Non-pigmented ciliary epithelial cell (primary cell): ENCODE measurements around the gene CNTRL.
"Not testable (repeated sequence)": the region's sequence is repeated elsewhere in the genome, so short reads cannot be mapped to it uniquely, and the experiment has no call there.

ENCODE experiments used
- DNase-seq: peaks from one replicate; pipeline ENCODE4 v3.0.0-alpha.2; 2010; ENCODE audit warnings: low read depth

Gene CNTRL

DNA sequence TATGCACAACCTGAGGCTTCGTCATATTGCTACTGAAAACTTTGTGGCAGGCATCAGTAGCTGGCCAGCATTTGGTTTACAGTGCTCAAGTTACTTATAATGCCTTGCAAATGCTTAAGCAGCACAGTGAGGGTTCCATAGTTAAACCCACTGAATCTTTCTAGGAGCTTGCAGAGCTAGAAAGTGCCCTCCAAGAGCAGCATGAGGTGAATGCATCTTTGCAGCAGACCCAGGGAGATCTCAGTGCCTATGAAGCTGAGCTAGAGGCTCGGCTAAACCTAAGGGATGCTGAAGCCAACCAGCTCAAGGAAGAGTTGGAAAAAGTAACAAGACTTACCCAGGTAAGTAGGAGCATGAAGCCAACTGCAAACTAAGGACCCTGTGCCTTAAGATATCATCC lies 60.9 kb downstream of the CNTRL start:
- DNase-seq: no peak

DNA sequence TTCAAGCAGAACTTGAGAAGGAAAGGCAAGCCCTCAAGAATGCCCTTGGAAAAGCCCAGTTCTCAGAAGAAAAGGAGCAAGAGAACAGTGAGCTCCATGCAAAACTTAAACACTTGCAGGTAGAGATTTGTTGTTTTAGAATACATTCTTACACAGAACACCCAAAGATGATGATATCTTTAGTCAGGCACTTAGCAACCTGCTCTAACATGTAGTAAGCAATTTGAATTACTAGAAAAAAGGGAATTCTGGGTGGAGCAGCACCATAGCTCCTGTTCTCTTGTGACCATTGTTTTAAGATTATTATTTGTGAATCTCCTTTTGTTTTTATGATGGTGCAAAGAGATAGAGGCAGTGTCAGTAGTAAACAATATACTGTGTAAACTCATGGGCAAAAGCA lies 63.8 kb downstream of the CNTRL start:
- DNase-seq: no peak

GRCh38 chr9:121138973-121139372 lies 64.2 kb downstream of the CNTRL start:
- DNase-seq: no peak

DNA sequence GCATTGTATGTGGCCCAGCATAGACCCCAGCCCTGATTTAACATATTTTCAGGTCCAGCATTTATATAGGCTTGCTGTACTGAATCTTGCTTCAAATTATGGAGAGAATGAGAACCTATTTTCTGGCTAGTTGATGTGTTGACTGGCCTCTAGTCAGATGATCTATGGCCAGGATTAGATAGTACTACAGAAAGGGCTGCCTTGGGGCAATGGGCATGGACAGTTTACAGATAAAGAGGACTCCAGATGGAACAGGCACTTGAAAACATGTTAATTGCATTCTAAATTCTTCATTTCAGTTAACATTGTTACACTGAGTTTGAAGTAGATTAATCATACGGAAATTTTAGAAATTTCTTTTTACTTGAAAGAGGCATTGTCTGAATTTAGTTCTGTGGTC lies 65.4 kb downstream of the CNTRL start:
- DNase-seq: no peak

DNA sequence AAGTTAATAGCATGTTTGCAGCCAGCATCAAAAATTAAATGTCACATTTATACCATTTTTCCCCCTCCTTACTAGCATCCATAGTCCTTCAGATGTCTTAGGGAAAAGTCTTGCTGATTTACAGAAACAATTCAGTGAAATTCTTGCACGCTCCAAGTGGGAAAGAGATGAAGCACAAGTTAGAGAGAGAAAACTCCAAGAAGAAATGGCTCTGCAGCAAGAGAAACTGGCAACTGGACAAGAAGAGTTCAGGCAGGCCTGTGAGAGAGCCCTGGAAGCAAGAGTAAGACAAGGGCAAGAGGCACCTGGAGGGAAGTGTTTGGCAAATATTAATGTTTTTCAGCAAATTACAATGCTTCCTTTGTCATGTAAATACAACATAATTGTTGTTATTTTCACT lies 66.6 kb downstream of the CNTRL start:
- DNase-seq: no peak

GRCh38 chr9:121141706-121142105 lies 67.0 kb downstream of the CNTRL start:
- DNase-seq: no peak

GRCh38 chr9:121143771-121144170 lies 69.0 kb downstream of the CNTRL start:
- no peak for DNase-seq

DNA sequence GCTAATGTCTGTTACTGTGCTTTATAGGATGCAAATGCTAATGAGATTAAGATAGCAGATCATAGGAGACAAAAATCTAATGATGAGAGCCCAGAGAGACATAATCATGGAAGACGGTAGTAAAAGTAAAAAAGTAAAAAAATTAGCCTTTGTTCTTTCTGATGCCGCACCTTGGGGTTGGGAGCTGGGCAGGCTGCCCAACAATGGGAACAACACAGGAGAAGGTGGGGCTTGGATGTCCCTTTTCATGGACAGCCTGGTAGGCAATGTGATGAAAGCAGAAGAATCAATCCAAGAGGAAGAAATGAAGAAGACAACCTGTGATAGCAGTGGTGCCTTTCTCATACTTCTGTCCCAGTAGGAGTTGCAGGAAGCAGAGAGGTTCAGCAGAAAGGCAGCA lies 69.7 kb downstream of the CNTRL start:
- DNase-seq: no peak

DNA sequence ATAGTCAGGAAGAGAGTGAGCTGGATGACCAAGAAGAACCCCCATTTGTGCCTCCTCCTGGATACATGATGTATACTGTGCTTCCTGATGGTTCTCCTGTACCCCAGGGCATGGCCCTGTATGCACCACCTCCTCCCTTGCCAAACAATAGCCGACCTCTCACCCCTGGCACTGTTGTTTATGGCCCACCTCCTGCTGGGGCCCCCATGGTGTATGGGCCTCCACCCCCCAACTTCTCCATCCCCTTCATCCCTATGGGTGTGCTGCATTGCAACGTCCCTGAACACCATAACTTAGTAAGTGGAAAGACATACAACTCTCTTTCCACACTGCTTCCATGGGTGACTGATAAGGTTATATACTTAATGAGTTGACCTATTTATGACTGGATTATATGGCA lies 75.4 kb downstream of the CNTRL start:
- DNase-seq: no peak

- DNase-seq: no peak
These were observed 78.9 kb downstream of the CNTRL start for GRCh38 chr9:121153642-121154041.

- no peak for DNase-seq
These were observed 80.0 kb downstream of the CNTRL start for GRCh38 chr9:121154782-121155181.

- DNase-seq: peak; percentile 65
These were observed 81.5 kb downstream of the CNTRL start for GRCh38 chr9:121156263-121156731.

- DNase-seq: no peak
These were observed 83.2 kb downstream of the CNTRL start for GRCh38 chr9:121157939-121158338.

DNA sequence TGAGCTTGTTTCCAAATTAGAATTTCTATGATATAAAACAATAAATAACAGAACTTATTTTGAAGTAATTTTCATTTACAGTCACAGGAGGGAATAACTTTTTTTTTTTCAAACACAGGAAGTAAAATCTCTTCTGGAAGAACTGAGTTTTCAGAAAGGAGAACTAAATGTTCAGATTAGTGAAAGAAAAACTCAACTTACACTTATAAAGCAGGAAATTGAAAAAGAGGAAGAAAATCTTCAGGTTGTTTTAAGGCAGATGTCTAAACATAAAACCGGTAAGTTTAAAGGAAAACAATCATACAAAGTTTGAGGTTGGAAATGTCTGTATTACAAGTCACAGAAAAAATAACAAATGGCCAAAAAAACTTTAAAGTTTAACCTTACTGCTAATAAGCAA lies 85.3 kb downstream of the CNTRL start:
- DNase-seq: no peak

DNA sequence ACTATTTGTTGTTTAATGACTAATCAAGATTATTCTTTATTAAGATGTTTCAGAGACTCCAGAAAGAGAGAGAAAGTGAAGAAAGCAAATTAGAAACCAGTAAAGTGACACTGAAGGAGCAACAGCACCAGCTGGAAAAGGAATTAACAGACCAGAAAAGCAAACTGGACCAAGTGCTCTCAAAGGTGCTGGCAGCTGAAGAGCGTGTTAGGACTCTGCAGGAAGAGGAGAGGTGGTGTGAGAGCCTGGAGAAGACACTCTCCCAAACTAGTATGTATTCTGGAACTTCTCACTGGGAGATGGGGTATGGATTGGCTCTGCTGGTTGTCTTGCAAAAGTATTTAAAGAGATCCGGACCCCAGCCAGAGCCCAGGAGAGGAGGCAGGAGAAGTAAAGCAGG lies 93.3 kb downstream of the CNTRL start:
- DNase-seq: no peak

DNA sequence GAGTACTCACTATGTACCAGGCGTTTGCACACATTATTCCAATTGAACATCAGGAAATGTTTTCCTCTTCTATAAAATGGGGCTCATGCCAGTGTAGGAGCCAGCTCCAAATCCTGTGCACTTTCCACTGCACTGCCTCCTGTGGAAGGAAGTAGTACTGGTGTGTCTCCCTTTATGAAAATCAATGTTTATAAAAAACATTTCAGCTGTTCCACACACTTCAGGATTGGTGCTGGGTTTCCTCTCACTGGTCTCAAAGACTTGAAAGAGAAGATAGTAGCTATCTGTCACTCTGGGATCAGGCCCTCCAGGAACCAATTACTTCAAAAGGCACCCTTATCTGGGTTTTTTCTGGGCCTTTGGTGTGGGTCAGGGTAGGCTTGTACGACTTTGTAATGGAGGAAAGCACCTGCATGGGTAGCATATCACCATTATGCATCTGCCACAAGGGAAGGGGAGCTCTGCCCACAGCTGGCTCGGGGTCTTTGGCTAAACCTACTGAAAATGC lies 94.4 kb downstream of the CNTRL start:
- no peak for DNase-seq

DNA sequence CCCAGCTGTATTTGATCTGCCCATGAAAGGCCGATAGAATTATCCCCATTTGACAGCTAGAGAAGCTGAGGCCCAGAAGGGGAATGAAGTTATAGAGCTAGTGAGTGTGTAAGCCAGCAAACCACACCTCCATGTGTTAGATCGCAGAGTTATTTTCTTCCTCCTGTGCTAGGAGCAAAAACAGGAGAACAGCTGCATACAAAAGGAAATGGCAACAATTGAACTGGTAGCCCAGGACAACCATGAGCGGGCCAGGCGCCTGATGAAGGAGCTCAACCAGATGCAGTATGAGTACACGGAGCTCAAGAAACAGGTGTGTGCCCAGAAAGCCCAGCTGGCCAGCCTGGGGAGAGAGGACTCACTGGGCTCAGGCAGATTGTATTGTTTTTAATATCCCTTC lies 96.5 kb downstream of the CNTRL start:
- DNase-seq: no peak

- DNase-seq: no peak
These were observed 98.2 kb downstream of the CNTRL start for GRCh38 chr9:121172726-121173487.

- DNase-seq: no peak
These were observed 98.7 kb downstream of the CNTRL start for GRCh38 chr9:121173501-121173900.

DNA sequence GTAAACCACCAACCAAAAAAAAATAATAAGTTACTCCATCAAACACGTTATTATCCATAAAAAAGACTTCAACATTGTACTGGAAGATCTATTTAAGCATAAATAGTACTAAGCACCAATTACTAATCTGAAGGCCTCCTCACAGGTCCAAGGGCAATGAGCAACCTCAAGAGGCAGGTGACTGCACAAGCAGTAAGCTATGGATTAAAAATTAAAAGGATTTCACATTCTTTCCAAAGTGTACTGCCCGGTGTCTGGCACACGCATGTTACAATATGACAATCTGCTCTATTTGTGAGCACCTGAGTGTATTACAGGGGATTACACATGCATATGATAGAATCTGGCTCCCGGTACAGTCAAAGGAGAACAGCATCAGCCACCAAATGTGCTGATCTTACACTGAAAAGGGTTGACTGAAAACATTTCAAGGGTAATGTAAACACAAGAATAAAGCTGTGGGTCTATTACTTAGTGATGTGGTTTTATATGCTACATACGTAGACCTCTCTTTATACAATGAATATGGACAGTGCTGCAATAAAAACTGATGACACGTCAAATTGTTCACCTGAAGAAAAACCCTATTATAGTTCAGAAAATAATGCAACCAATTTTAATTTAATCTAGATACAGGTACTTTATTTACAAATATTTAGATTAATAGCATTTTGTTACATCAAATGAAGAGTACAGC lies 104.1 kb downstream of the CNTRL start:
- DNase-seq: no peak

GRCh38 chr9:121179373-121179721 lies 104.6 kb downstream of the CNTRL start:
- DNase-seq: not testable (repeated sequence)

GRCh38 chr9:121179930-121180681 lies 105.4 kb downstream of the CNTRL start:
- no peak for DNase-seq
